GM18499 (cell line): ENCODE data around the gene ARL6IP1.
"Not testable (repeated sequence)": the region's sequence is repeated elsewhere in the genome, so short reads cannot be mapped to it uniquely, and the experiment has no call there.

Experiments
- ATAC-seq: cut with Tn5 transposase; IDR thresholded peaks from one replicate; pipeline ENCODE4 v1.9.1; 2021; ENCODE audit warnings: moderate number of reproducible peaks; ENCODE audit not compliant: insufficient read depth, unreplicated experiment

ARL6IP1 gene

DNA sequence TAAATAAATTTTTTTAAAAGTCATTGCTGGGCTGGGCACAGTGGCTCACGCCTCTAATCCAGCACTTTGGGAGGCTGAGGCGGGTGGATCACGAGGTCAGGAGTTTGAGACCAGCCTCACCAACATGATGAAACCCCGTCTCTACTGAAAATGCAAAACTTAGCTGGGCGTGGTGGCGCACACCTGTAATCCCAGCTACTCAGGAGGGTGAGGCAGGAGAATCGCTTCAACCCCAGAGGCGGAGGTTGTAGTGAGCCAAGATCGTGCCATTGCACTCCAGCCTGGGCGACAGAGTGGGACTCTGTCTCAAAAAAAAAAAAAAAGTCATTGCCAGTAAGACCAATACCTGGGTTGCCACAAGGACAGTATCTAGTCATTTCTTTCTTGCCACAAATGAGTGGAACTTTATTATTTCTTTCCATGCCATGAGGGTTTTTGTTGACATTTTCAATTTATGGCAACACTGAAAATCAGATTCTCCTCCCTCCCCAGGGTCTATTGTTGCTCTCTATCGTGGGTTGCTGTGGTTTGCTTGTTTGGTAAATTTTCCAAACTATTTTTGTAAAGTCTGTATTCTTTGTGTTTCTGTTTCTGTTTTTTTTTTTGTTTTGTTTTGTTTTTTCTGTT is 30.9 kb downstream of the ARL6IP1 start:
- ATAC-seq, result not testable (repeated sequence)

DNA sequence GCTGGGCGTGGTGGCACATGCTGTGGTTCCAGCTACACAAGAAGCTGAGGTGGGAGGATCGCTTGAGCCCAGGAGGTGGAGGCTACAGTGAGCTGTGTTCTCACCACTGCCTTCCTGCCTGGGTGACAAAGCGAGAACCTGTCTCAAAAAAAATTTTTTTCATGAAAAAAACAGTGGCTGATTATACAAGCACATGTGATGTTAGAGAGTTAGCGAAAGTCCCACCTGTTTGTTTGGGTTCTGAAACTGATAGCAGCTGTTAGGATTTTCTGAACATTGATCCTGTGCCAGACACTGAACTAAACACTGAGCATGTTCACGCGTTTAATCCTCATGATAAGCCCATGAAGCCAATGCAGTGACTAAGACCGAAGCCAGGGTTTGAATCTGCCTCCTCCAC is 34.1 kb downstream of the ARL6IP1 start:
- not testable (repeated sequence) for ATAC-seq

DNA sequence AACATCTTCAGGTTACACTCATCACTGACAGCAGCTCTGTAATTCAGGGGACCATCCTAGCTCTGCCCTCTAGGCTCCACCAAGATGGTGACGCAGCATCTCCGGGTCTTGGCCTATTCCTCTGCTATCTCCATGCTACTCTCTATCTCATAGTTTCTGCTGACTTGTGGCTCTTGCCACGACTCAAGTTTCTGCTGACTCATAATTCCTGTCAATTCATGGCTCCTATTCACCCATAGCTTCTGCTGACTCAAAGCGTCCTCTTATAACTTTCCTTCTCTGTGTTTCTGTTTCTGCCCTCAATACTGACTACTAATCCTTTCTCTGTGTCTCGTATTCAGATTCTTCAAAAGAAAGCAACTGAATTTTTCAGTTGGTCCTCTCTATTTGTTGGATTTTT is 38.6 kb downstream of the ARL6IP1 start:
- ATAC-seq, result not testable (repeated sequence)

DNA sequence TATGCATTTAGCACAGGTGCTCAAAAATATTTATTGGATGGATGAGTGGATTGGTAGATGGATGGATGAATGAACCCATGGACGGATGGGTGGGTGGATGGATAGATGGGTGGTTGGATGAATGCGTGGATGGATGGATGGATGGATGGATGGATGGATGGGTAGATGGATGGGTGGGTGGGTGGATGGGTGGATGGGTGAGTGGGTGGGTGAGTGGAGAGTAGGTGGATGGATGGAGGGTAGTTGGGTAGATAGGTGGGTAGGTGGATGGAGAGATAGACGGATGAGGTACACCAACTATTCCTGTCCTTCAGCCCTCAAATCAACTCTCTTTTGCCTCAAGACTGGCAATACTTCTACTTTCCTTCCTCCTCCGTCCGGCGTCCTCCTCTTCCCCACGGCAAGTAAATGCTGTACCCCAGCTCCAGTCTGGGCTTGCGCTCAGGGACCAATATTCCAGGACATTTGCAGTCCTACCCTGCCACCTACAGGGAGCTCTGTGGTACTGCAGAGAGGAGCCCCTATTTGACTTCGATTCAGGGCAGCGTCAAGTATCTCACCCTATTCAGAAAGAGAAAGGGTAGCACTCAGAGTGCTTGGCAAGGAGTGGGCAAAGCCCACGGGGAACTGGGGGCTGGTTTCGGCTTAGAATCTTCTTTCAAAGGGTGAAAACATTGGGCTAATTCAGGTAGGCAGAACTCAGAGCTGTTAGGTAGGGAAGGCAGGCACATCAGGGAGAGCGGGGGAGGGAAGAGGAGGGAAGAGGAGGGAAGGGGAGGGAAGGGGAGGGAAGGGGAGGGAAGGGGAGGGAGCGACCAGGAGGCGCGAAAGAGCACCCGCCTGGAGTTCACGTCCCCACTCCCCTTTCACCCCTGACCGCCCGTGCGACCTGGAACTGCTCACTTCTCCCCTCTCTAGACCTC is 41.5 kb downstream of the ARL6IP1 start:
- peak; percentile 52 for ATAC-seq

DNA sequence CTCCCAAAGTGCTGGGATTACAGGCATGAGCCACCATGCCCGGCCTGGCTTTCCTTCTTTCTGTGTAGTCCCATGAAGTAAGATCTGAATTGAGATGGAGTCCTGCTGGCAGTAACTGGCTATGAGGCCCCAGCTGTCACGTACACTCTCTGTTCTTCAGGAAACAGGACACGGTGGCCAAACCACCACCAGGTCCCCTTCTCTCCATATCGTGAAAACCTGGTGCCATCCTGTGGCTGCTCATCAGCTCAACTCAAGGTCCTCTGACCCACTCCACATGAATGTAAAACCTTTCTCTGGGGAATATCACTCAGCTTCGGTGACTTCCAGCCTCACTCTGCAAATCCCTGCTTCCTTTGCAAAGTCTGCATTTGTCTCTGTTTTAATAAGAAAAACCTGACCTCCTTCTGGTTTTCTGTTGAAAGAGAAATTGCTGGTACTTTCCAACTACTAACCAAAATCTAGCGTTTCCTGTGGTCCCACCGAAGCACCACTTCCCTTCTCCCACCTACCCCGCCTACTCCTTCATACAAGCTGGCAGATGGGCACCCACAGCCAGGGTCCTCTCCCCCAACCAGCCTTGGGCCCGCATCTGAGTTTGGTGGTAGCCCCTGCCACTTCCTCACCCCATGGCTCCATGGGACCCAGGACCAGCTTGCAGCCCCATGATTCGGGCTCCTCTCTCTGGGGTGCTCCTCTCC is 43.2 kb downstream of the ARL6IP1 start:
- not testable (repeated sequence) for ATAC-seq

DNA sequence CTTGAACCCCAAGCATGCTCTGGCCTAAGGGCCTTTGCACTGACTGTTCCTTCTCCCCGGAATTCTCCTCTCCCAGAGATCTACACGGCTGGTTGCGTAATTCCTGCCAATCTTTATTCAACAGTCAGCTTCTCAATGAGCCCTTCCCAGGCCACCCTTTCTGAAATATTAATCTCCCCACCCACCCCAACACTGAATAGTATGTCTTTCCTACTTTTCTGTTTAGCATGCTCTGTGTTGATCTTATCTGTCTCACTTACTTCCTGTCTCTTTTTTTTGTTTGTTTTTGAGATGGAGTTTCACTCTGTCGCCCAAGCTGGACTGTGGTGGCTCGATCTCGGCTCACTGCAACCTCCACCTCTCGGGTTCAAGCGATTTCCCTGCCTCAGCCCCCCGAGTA is 44.7 kb downstream of the ARL6IP1 start:
- ATAC-seq, result not testable (repeated sequence)

DNA sequence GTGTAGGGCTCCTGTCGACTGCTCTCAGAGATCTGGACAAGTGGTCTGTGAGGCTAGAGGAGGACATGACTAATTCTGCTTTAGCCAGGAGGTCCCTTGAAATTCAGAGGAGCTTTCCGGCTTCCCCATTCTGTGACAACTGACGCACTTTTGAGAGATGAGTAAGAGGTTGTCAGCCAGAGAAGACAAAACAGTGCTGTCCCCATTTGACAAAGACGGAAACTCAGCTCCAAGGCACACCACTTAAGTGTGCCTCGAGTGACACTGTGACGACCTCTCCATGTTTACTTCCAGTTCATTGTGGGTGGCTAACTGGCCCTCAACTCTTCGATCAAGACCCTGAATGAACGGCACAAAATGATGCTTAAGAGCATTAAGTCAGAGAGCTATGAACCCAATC is 58.5 kb downstream of the ARL6IP1 start:
- ATAC-seq, result not testable (repeated sequence)
